Measurements from ENCODE around the gene UBL4A.

Gene UBL4A

DNA sequence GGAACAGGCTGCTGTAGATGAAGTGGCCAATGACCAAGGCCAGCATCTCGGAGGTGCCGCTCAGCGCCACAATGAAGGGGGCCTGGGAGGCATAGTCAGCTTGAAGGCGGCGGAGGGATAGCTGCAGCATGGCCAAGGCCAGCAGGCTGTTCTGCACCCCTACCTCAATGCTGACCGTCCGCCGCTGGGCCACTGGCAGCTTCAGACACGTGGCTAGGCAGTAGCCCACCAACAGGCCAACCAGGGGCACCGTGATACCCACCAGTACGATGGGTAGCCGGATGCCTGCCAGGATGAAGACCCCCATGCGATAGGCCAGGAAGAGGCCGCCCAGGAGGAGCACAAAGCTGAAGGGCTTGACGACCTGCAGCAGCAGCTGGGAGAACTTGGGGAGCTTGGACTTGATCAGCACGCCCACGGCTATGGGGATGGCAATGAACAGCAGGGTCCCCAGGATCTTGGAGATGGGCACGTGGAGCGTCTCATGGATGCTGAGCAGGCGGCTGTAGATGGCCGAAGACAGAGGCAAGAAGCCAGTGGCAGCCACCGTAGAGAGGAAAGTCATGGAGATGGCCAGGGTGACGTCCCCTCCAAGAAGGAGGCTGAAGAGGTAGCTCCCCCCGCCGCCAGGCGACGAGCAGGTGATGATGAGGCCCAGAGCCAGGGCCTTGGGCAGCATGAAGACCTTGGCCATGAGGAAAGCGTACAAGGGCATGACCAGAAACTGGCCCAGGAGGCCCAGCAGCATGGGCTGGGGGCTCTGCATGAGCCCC, 1.3 kb upstream of the UBL4A start:
- TF ChIP-seq, protein P1, sequence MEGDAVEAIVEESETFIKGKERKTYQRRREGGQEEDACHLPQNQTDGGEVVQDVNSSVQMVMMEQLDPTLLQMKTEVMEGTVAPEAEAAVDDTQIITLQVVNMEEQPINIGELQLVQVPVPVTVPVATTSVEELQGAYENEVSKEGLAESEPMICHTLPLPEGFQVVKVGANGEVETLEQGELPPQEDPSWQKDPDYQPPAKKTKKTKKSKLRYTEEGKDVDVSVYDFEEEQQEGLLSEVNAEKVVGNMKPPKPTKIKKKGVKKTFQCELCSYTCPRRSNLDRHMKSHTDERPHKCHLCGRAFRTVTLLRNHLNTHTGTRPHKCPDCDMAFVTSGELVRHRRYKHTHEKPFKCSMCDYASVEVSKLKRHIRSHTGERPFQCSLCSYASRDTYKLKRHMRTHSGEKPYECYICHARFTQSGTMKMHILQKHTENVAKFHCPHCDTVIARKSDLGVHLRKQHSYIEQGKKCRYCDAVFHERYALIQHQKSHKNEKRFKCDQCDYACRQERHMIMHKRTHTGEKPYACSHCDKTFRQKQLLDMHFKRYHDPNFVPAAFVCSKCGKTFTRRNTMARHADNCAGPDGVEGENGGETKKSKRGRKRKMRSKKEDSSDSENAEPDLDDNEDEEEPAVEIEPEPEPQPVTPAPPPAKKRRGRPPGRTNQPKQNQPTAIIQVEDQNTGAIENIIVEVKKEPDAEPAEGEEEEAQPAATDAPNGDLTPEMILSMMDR (IDR thresholded peaks at IDR 0.05; ENCODE audit: low read depth, low read length, missing control alignments) = no peak
- H3K4me3 ChIP-seq (replicated peaks; ENCODE audit: low read depth, low read length) = no peak overlapping the region
- DNase-seq (ENCODE audit: extremely low read depth, low read depth) = no peak

DNA sequence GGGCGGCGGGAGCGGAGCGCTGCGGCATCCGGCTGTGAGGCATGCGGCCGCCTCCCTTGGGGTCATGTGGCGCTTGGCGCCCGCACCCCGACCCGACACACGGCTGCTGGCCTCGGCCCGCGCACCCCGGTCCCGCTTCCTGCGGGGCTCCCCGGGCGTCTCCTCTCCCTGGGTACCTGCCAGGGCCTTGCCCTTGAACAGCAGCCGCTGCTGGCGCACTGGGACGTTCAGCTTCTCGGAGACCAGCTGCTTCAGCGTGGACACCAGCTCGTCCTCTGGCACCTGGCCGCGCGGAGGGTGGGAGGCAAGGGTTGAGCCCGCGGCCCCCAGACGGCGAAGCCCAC, 391 bp downstream of the UBL4A start:
- peak overlapping the region; percentile 51 for H3K4me3 ChIP-seq (replicated peaks; ENCODE audit: low read depth, low read length)
- TF ChIP-seq, protein P1 (IDR thresholded peaks at IDR 0.05; ENCODE audit: low read depth, low read length, missing control alignments) = no peak
- DNase-seq (ENCODE audit: extremely low read depth, low read depth) = no peak

DNA sequence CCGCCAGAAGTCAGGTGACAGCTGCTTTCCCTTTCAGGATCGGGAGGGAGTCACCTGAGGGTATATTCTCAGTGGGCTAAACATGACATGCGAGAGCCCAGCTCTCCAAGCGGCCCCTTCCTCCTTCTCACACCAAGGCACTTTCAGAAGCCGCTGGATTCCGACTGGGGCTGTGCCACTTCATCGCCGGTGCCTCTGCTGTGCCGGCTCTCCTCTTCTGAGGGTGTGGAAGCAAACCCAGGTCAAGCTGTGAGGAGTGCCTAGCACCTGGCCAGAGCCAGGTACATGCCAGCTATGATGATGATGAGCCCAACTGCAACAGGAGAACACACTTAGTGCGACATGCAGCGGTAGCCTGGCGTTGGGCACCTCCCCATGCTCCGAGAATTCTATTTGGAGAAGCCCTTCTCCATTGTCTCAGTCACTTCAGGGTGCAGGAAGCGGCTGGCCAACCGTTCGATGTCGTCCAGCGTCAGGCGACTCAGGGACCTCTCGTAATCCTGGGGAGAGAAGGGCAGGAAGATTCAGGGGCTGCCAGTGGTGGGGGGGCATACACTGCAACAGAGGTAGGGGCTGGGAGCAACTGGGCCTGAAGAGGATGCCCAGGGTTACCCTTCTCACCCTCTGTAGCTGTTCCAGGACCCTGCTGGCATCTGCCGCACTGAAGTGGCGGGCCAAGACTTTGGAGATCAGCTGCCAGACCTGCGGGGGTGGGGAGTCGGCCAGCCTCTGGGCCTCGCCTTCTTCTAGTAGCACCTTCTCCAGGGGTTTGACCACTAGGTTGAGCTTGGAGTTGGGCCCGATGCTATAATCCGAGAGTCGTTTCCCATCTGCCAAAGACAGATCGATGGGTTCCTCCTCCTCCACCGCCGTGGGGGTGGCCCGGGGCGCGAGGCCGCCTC, 1.0 kb downstream of the UBL4A start:
- no peak for DNase-seq (ENCODE audit: extremely low read depth, low read depth)
- peak overlapping the region; percentile 51 for H3K4me3 ChIP-seq (replicated peaks; ENCODE audit: low read depth, low read length)
- TF ChIP-seq, protein P1 (IDR thresholded peaks at IDR 0.05; ENCODE audit: low read depth, low read length, missing control alignments) = no peak

DNA sequence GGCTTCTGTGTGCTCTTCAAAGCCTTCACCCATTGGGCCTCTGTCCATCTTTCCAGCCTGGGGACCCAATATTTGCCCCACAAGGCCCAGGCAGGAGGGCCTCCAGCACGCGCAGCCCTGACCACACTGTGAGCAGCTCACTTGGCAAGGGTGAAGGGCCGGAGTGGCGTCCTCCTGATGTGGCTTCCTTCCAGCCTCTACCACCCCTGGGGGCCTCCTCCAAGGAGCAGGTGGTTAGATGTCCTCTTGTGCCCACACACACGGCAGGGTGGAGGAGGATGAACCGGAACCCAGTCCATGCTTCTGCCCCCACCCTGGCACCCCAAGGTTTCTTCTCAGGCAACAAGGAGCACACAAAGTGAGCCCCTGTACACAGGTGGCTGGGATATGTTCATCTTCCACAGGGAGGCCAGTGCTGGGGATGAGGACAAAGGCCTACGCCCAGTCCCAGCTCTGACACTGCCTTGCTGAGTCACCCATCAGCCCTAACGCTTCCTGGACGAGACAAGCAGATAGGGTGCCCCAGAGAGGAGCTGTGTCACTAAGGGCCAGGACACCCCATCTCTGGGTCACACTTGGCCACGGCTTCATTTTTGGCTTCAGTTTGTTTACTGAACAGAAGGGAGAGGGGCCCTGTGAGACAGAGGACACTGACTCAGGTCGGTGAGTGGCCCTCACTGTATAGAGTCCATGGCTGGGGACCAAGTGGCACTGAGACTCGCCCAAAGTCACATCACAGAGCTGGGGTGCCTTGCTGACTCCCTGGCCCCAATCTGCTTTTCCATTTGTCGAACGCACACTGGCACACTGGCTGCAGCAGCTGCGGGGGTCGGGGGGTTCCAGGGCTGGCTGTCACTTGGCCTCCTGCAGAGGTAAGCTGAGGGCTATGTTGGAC, 1.9 kb downstream of the UBL4A start:
- TF ChIP-seq, protein P1 (IDR thresholded peaks at IDR 0.05; ENCODE audit: low read depth, low read length, missing control alignments) = no peak
- DNase-seq (ENCODE audit: extremely low read depth, low read depth) = no peak
- H3K4me3 ChIP-seq (replicated peaks; ENCODE audit: low read depth, low read length) = peak overlapping the region; percentile 51; the same call in 1 of the 2 replicates

DNA sequence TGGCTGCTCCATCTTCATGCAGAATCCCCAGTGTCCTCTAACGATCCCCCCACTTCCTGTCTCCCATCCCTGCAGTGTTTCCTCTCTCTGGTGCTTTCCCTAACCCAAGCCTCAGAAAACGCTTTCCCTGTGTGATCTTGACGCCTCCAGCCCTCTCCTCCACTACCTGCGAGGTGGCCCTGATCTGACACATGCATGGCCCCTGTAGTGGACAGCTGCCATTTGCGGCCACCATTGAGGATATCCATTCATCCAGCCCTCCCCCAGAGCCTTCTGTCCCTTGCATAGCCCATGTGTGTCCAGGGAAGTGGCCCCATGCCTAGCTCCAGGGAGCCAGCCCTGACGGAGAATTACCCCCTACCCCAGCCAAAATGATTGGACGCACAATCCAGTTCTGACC, 3.1 kb downstream of the UBL4A start:
- DNase-seq (ENCODE audit: extremely low read depth, low read depth) = no peak
- TF ChIP-seq, protein P1 (IDR thresholded peaks at IDR 0.05; ENCODE audit: low read depth, low read length, missing control alignments) = no peak
- no peak overlapping the region for H3K4me3 ChIP-seq (replicated peaks; ENCODE audit: low read depth, low read length)

DNA sequence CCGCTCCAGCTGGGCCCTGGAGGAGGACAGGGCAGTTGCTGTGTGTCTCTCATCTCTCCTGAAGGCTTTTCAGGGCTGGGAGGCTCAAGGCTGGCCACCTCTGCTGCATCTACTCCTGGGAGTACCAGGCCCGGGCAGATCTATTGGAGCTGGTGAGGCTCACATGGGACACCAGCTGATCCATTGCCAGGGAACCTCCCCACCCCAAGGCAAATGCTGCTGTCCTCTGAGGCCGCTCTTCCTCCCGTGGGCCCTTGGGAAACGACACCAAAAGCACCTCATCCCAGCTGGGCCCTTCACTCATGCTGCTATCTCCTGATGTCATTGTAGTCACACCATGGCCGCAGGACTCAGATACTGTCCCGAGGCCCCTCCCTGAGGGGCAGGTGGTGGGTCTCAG, 3.6 kb downstream of the UBL4A start:
- no peak overlapping the region for H3K4me3 ChIP-seq (replicated peaks; ENCODE audit: low read depth, low read length)
- TF ChIP-seq, protein P1 (IDR thresholded peaks at IDR 0.05; ENCODE audit: low read depth, low read length, missing control alignments) = no peak
- no peak for DNase-seq (ENCODE audit: extremely low read depth, low read depth)

All from HFF-Myc (cell line).